Hepatocyte (in vitro differentiated cells): Measurements from ENCODE around the gene LEKR1.

Source experiments
- CTCF ChIP-seq: fragments of 200-600 bp; sonication (generic); IDR thresholded peaks from 2 replicates; pipeline ENCODE4 v1.5.1; 2016; ENCODE audit warnings: antibody characterized with exemption, mild to moderate bottlenecking; ENCODE audit not compliant: poor library complexity
- EZH2 ChIP-seq: fragments of 200-600 bp; sonication (generic); IDR thresholded peaks from 2 replicates; pipeline ENCODE4 v1.6.1; 2016; ENCODE audit warnings: antibody characterized with exemption, mild to moderate bottlenecking, borderline replicate concordance
- EZH2phosphoT487 ChIP-seq: fragments of 200-600 bp; sonication (generic); IDR thresholded peaks from one replicate; pipeline ENCODE4 v1.6.1; 2018; ENCODE audit warnings: antibody characterized with exemption, mild to moderate bottlenecking, low read depth, moderate library complexity; ENCODE audit not compliant: unreplicated experiment, severe bottlenecking

GRCh38 chr3:157082305-157082982, 256.3 kb downstream of the LEKR1 start:
- TF ChIP-seq CTCF: no peak
- no peak for TF ChIP-seq EZH2
- no peak for TF ChIP-seq EZH2phosphoT487
